Activated CD4-positive, alpha-beta T cell treated with anti-CD3 and anti-CD28 coated beads for 36 hours (primary cell): ENCODE data around the gene RABGAP1. TPM values are rescaled to one million over a fixed set of nuclear protein-coding genes. Genes with fewer than 3 reads are reported as not detected.

Experiments
- ATAC-seq: fragments of 200-7000 bp; cut with Tn5 transposase; one replicate; pipeline ENCODE4 v1.10.0; 2021; ENCODE audit warnings: mild to moderate bottlenecking, moderate library complexity
- CTCF ChIA-PET: fragments of 350-600 bp; sonication (Branson Sonifier 250); formaldehyde crosslinking; loops from one replicate; lab custom pipeline; 2021; ENCODE audit warnings: antibody characterized with exemption; lab: Charles Lee
- POLR2A ChIA-PET: fragments of 350-600 bp; sonication (Branson Sonifier 250); formaldehyde crosslinking; loops from one replicate; lab custom pipeline; 2021; ENCODE audit warnings: antibody characterized with exemption, inconsistent platforms; lab: Charles Lee
- DNase-seq: peaks from one replicate; pipeline ENCODE4 v3.0.0-alpha.2; 2020
- H3K27ac Mint-ChIP-seq: one replicate; pipeline ENCODE4 v1.8.0; 2021; ENCODE audit warnings: mixed read lengths
- H3K27me3 Mint-ChIP-seq: one replicate; pipeline ENCODE4 v1.8.0; 2021; ENCODE audit warnings: mixed read lengths
- H3K36me3 Mint-ChIP-seq: one replicate; pipeline ENCODE4 v1.8.0; 2021; ENCODE audit warnings: low read depth, mixed read lengths
- H3K4me1 Mint-ChIP-seq: one replicate; pipeline ENCODE4 v1.8.0; 2021; ENCODE audit warnings: mixed read lengths
- H3K4me3 Mint-ChIP-seq: one replicate; pipeline ENCODE4 v1.8.0; 2021; ENCODE audit warnings: mild to moderate bottlenecking, moderate library complexity, mixed read lengths
- H3K9me3 Mint-ChIP-seq: one replicate; pipeline ENCODE4 v1.8.0; 2021; ENCODE audit warnings: low read depth, mixed read lengths
- intact Hi-C, 2 experiments: fragments of 100-400 bp; cut with DNase I in 1 of 2; cut with micrococcal nuclease in 1 of 2; formaldehyde crosslinking; loops; one replicate each; pipeline versions ENCODE4 v1.14.2 to v1.15.1; 2022 to 2024; cut with DNase I, micrococcal nuclease
- total RNA-seq, 2 experiments: library from RNA; stranded (reverse); gene quantifications; one replicate each; pipeline ENCODE4 v1.2.3, GENCODE V29; 2021

The RABGAP1 gene
- total RNA-seq, 2 experiments from 2014 or later = 24.3 to 27.2 TPM

DNA sequence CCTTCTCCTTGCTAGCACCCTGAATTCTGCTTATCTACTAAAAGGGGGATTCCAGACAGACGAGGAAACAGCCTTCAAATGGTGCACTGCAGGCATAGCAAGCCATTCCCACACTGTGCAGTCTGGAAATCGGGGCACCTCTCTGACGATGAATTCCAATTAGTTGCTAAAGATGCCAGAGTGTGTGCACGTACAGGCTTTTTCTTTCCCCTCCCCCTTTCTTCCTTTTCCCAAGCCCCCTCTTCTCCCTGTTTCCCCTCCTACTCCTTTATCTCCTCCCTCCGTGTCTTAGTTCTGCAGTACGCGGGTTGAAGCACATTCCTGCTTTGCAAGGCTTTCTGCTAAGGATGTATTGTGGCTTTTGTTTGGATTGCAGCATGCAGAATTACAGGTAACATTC lies 92.5 kb downstream of the RABGAP1 start, which contains the start of gene GPR21:
Gene GPR21, plus strand, starts transcription at position 316 of the 400 bp plus-strand sequence. CDS start 900 bp downstream, outside the sequence.
- Mint-ChIP-seq H3K4me1 (peaks cover 8% of the 10 kb centered on the region), H3K27me3 (no peaks in the 10 kb centered on the region), H3K36me3 (peaks cover 14% of the 10 kb centered on the region), H3K4me3 (no peak within 1 kb of the TSS), H3K27ac (no peak within 1 kb of the TSS), H3K9me3 (no peaks in the 10 kb centered on the region)
- ChIA-PET CTCF (interaction anchor here (1.0 kb wide), 1 partner anchor 10 kb away, joined by 3 read pairs; no protein-coding TSS in a partner anchor), POLR2A (no interaction called here)
- DNase-seq = no peak
- ATAC-seq = no peak
- intact Hi-C loops = no loop called here

DNA sequence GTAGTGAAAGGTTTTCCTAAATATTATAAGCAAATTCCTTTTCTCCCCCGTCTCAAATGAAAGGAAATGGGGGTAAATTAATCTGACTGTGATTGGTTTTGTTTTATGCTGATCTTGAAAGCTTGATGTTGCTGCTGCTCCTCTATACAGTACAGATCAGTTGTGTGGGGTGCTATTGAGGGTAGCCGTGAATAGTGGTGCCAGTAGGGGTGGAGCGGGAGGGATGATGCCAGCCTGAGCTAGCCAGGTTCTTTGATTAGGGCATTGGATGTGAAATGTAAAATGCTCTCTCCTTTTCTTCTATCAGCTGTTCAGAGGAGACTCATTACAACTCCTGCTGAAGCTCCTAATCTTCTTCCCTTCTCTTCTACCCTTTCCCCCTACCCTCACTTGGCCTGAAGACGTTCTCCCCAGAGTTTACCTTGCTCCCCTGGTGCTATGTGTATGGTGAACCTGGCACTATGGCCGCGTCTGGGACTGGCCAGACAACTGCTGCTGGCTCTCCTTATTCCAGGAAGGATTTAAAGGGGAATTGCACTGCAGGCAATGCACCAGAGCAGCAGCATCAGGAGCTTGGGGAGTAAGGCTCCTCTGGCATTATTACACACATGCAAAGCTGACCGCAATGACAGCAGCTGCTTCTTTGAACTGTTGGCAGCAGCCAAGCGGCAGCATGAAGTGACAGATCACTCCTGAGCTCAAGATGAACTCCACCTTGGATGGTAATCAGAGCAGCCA lies 93.2 kb downstream of the RABGAP1 start:
- ATAC-seq = no peak
- H3K9me3 Mint-ChIP-seq = no peaks in the 10 kb centered on the region
- ChIA-PET CTCF (no interaction called here), POLR2A (no interaction called here)
- no peaks in the 10 kb centered on the region for H3K27me3 Mint-ChIP-seq
- peak; percentile 17 for DNase-seq
- H3K36me3 Mint-ChIP-seq = peaks cover 11% of the 10 kb centered on the region
- H3K4me1 Mint-ChIP-seq = peaks cover 8% of the 10 kb centered on the region
- no peak overlapping the region for H3K27ac Mint-ChIP-seq
- intact Hi-C loops = no loop called here
- H3K4me3 Mint-ChIP-seq = no peak overlapping the region

- peaks cover 11% of the 10 kb centered on the region for H3K36me3 Mint-ChIP-seq
These were observed 94.2 kb downstream of the RABGAP1 start for GRCh38 chr9:123034881-123035510.

DNA sequence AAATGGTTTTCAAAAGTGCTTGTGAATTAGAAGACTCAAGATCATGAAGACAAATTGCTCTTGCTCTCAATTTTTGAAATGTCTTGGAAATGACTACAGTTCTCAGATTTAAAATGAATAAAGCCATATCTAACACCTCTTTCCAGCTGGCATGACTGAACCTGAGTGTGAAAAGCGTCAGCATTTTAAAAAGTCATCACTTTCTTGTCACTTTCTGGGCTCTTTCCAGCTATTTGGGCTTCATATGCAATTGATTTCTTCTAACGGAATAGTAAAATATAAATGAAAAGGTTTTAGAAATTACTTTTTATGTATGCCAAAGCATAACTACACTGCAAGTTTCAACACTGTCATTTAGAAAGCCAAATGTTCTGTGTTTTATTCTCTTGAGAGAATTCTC lies 95.0 kb downstream of the RABGAP1 start:
- DNase-seq (no peak), ATAC-seq (no peak)
- ChIA-PET CTCF (interaction anchor here (1.8 kb wide), 1 partner anchor 13 kb away, joined by 4 read pairs; no protein-coding TSS in a partner anchor), POLR2A (no interaction called here)
- intact Hi-C loops = no loop called here
- Mint-ChIP-seq H3K9me3 (no peaks in the 10 kb centered on the region), H3K27ac (no peak overlapping the region), H3K27me3 (no peaks in the 10 kb centered on the region), H3K4me1 (peaks cover 8% of the 10 kb centered on the region), H3K36me3 (peaks cover 11% of the 10 kb centered on the region), H3K4me3 (no peak overlapping the region)

More at GRCh38 chr9:123034881-123035510, 94.2 kb downstream of the RABGAP1 start:
- intact Hi-C loops = no loop called here
- H3K9me3 Mint-ChIP-seq = no peaks in the 10 kb centered on the region
- no peak overlapping the region for H3K4me3 Mint-ChIP-seq
- CTCF ChIA-PET = interaction anchor here (0.7 kb wide), 1 partner anchor 326 kb away, joined by 3 read pairs; no protein-coding TSS in a partner anchor
- no peak overlapping the region for H3K27ac Mint-ChIP-seq
- POLR2A ChIA-PET = no interaction called here
- no peaks in the 10 kb centered on the region for H3K27me3 Mint-ChIP-seq
- ATAC-seq (no peak), DNase-seq (no peak)
- peaks cover 8% of the 10 kb centered on the region for H3K4me1 Mint-ChIP-seq

- no peak overlapping the region for H3K4me3 Mint-ChIP-seq
- H3K27ac Mint-ChIP-seq = no peak overlapping the region
- peaks cover 9% of the 10 kb centered on the region for H3K36me3 Mint-ChIP-seq
- H3K4me1 Mint-ChIP-seq = peaks cover 8% of the 10 kb centered on the region
- ATAC-seq = no peak
- DNase-seq = no peak
- no peaks in the 10 kb centered on the region for H3K9me3 Mint-ChIP-seq
- intact Hi-C loops = no loop called here
- ChIA-PET CTCF (interaction anchor here (0.6 to 1.8 kb wide), 3 partner anchors 12 to 149 kb away, joined by 3 to 4 read pairs (median 3); no protein-coding TSS in a partner anchor), POLR2A (no interaction called here)
- no peaks in the 10 kb centered on the region for H3K27me3 Mint-ChIP-seq
These were observed 96.2 kb downstream of the RABGAP1 start for GRCh38 chr9:123036893-123037545.

GRCh38 chr9:123039617-123040219 lies 98.9 kb downstream of the RABGAP1 start:
- H3K27ac Mint-ChIP-seq = no peak overlapping the region
- ChIA-PET CTCF (no interaction called here), POLR2A (no interaction called here)
- H3K4me3 Mint-ChIP-seq = no peak overlapping the region
- peaks cover 17% of the 10 kb centered on the region for H3K36me3 Mint-ChIP-seq
- H3K27me3 Mint-ChIP-seq = no peaks in the 10 kb centered on the region
- no peak for ATAC-seq
- no peaks in the 10 kb centered on the region for H3K9me3 Mint-ChIP-seq
- H3K4me1 Mint-ChIP-seq = peaks cover 6% of the 10 kb centered on the region
- no peak for DNase-seq
- intact Hi-C loops = no loop called here

GRCh38 chr9:123040801-123041200 lies 100.0 kb downstream of the RABGAP1 start:
- POLR2A ChIA-PET = no interaction called here

GRCh38 chr9:123041489-123041888 lies 100.7 kb downstream of the RABGAP1 start:
- intact Hi-C loops = no loop called here
- POLR2A ChIA-PET = no interaction called here
- H3K4me1 Mint-ChIP-seq = peaks cover 6% of the 10 kb centered on the region
- H3K9me3 Mint-ChIP-seq = no peaks in the 10 kb centered on the region
- no peak for DNase-seq
- no peak overlapping the region for H3K27ac Mint-ChIP-seq
- no peaks in the 10 kb centered on the region for H3K27me3 Mint-ChIP-seq
- CTCF ChIA-PET = interaction anchor here (0.7 to 1.3 kb wide), 2 partner anchors 148 to 308 kb away, joined by 3 read pairs; no protein-coding TSS in a partner anchor
- H3K4me3 Mint-ChIP-seq = no peak overlapping the region
- H3K36me3 Mint-ChIP-seq = peaks cover 13% of the 10 kb centered on the region
- no peak for ATAC-seq

More at GRCh38 chr9:123040801-123041200, 100.0 kb downstream of the RABGAP1 start:
- Mint-ChIP-seq H3K4me1 (peaks cover 6% of the 10 kb centered on the region), H3K4me3 (no peak overlapping the region), H3K27me3 (no peaks in the 10 kb centered on the region), H3K9me3 (no peaks in the 10 kb centered on the region), H3K36me3 (peaks cover 13% of the 10 kb centered on the region), H3K27ac (no peak overlapping the region)
- intact Hi-C loops = no loop called here
- DNase-seq (no peak), ATAC-seq (no peak)
- CTCF ChIA-PET = interaction anchor here (1.3 kb wide), 1 partner anchor 309 kb away, joined by 3 read pairs; no protein-coding TSS in a partner anchor

GRCh38 chr9:123043081-123043939 lies 102.5 kb downstream of the RABGAP1 start:
- no peak for DNase-seq
- intact Hi-C loops = no loop called here
- H3K27ac Mint-ChIP-seq = no peak overlapping the region
- H3K27me3 Mint-ChIP-seq = no peaks in the 10 kb centered on the region
- no peak for ATAC-seq
- no peaks in the 10 kb centered on the region for H3K4me1 Mint-ChIP-seq
- H3K4me3 Mint-ChIP-seq = no peak overlapping the region
- H3K9me3 Mint-ChIP-seq = no peaks in the 10 kb centered on the region
- ChIA-PET CTCF (interaction anchor here (0.8 kb wide), 1 partner anchor 10 kb away, joined by 3 read pairs; no protein-coding TSS in a partner anchor), POLR2A (no interaction called here)
- H3K36me3 Mint-ChIP-seq = peaks cover 13% of the 10 kb centered on the region

- POLR2A ChIA-PET = no interaction called here
- Mint-ChIP-seq H3K27ac (no peak overlapping the region), H3K27me3 (no peaks in the 10 kb centered on the region), H3K36me3 (peaks cover 13% of the 10 kb centered on the region), H3K4me3 (no peak overlapping the region), H3K4me1 (no peaks in the 10 kb centered on the region), H3K9me3 (no peaks in the 10 kb centered on the region)
- CTCF ChIA-PET = no interaction called here
- DNase-seq (no peak), ATAC-seq (no peak)
- intact Hi-C loops = no loop called here
These were observed 103.8 kb downstream of the RABGAP1 start for GRCh38 chr9:123044586-123044985.
